HepG2 (cell line): Measurements from ENCODE around the gene PSMA7. TPM values are rescaled to one million over a fixed set of nuclear protein-coding genes. Genes with fewer than 3 reads are reported as not detected.

ENCODE experiments used
- ARNTL ChIP-seq: sonication (generic); formaldehyde crosslinking; IDR thresholded peaks from 2 replicates; pipeline ENCODE4 v1.4.0; 2020; ENCODE audit warnings: mild to moderate bottlenecking, missing genetic modification reagents
- HDAC6 ChIP-seq: fragments of 200-600 bp; sonication (generic); IDR thresholded peaks from 2 replicates; pipeline ENCODE4 v1.7.0; 2017; ENCODE audit warnings: mild to moderate bottlenecking, antibody characterized with exemption, low read length, low read depth
- HNF1B ChIP-seq: sonication (generic); formaldehyde crosslinking; IDR thresholded peaks from 2 replicates; pipeline ENCODE4 v1.5.1; 2020; ENCODE audit warnings: mild to moderate bottlenecking, moderate library complexity, missing genetic modification reagents
- NCOA5 ChIP-seq: sonication (generic); formaldehyde crosslinking; IDR thresholded peaks from 2 replicates; pipeline ENCODE4 v1.4.0; 2020; ENCODE audit warnings: missing genetic modification reagents
- PITX1 ChIP-seq: sonication (generic); formaldehyde crosslinking; IDR thresholded peaks from 2 replicates; pipeline ENCODE4 v1.5.1; 2020; ENCODE audit warnings: mild to moderate bottlenecking, missing genetic modification reagents
- PLSCR1 ChIP-seq: sonication (generic); formaldehyde crosslinking; IDR thresholded peaks from 2 replicates; pipeline ENCODE4 v1.5.0; 2020; ENCODE audit warnings: missing genetic modification reagents, mild to moderate bottlenecking, borderline replicate concordance
- SNAPC2 ChIP-seq: sonication (generic); formaldehyde crosslinking; IDR thresholded peaks from 2 replicates; pipeline ENCODE4 v1.8.1; 2022; ENCODE audit warnings: mild to moderate bottlenecking, missing genetic modification reagents
- ZNF382 ChIP-seq: sonication (generic); formaldehyde crosslinking; IDR thresholded peaks from 2 replicates; pipeline ENCODE4 v1.5.0; 2020; ENCODE audit warnings: missing genetic modification reagents, mild to moderate bottlenecking, borderline replicate concordance
- ZNF609 ChIP-seq: sonication (generic); formaldehyde crosslinking; IDR thresholded peaks from 2 replicates; pipeline ENCODE4 v1.4.0; 2020; ENCODE audit warnings: mild to moderate bottlenecking, missing genetic modification reagents, borderline replicate concordance
- polyA plus RNA-seq, 8 experiments: library from polyadenylated mRNA; depleted of rRNA in 3 of 8; stranded (reverse) in 7 of 8; unstranded in 1 of 8; fragments of >200 nt; fragmentation: Illumina TruSeq in 4 of 8; extraction: Trizol in 4 of 8; gene quantifications; 2 replicates each; pipeline versions ENCODE4 v1.2.1 to v1.2.3, GENCODE V29; 2011 to 2016; ENCODE audit warnings: low read depth in 4 of 8, missing spikeins in 1 of 8, mixed read lengths in 1 of 8; ENCODE audit not compliant: insufficient read depth in 1 of 8
- total RNA-seq, 5 experiments: library from RNA; depleted of rRNA; stranded (reverse); fragments of >200 nt; fragmentation: Illumina TruSeq; extraction: Trizol; gene quantifications; 2 replicates each; pipeline ENCODE4 v1.2.3, GENCODE V29; 2016; ENCODE audit warnings: low read depth in 1 of 5
- TF ChIP-seq, protein P1 (sequence below): sonication (generic); formaldehyde crosslinking; IDR thresholded peaks from 2 replicates; pipeline ENCODE4 v1.5.0; 2020; ENCODE audit warnings: missing genetic modification reagents
- TF ChIP-seq, protein P2 (sequence below): fragments of 450-650 bp; IDR thresholded peaks from 2 replicates; pipeline ENCODE4 v1.6.1; 2017; ENCODE audit warnings: mild to moderate bottlenecking
- TF ChIP-seq, protein P3 (sequence below): sonication (generic); formaldehyde crosslinking; IDR thresholded peaks from 2 replicates; pipeline ENCODE4 v1.5.1; 2020; ENCODE audit warnings: missing genetic modification reagents, mild to moderate bottlenecking, borderline replicate concordance
- TF ChIP-seq, protein P4 (sequence below): sonication (generic); formaldehyde crosslinking; IDR thresholded peaks from 2 replicates; pipeline ENCODE4 v1.5.0; 2020; ENCODE audit warnings: missing genetic modification reagents, mild to moderate bottlenecking, borderline replicate concordance

Gene PSMA7
- total and polyA plus RNA-seq, 2 of the 13 experiments (the other 11 are each of a cell fraction or from before 2014, with no cell fraction given): 531 to 631 TPM

- TF ChIP-seq, protein P1, sequence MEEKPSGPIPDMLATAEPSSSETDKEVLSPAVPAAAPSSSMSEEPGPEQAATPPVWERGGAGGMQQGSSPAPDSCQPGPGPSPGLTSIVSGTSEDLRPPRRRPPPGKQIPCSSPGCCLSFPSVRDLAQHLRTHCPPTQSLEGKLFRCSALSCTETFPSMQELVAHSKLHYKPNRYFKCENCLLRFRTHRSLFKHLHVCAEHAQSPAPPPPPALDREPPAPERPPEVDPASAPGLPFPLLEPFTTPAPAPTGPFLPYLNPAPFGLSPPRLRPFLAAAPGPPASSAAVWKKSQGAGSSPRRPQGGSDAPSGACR (CRISPR knock-in tag): no peak
- no peak for TF ChIP-seq PLSCR1 (CRISPR knock-in tag)
- TF ChIP-seq HNF1B (CRISPR knock-in tag): no peak
- TF ChIP-seq, protein P2, sequence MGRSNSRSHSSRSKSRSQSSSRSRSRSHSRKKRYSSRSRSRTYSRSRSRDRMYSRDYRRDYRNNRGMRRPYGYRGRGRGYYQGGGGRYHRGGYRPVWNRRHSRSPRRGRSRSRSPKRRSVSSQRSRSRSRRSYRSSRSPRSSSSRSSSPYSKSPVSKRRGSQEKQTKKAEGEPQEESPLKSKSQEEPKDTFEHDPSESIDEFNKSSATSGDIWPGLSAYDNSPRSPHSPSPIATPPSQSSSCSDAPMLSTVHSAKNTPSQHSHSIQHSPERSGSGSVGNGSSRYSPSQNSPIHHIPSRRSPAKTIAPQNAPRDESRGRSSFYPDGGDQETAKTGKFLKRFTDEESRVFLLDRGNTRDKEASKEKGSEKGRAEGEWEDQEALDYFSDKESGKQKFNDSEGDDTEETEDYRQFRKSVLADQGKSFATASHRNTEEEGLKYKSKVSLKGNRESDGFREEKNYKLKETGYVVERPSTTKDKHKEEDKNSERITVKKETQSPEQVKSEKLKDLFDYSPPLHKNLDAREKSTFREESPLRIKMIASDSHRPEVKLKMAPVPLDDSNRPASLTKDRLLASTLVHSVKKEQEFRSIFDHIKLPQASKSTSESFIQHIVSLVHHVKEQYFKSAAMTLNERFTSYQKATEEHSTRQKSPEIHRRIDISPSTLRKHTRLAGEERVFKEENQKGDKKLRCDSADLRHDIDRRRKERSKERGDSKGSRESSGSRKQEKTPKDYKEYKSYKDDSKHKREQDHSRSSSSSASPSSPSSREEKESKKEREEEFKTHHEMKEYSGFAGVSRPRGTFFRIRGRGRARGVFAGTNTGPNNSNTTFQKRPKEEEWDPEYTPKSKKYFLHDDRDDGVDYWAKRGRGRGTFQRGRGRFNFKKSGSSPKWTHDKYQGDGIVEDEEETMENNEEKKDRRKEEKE: no peak
- no peak for TF ChIP-seq NCOA5 (CRISPR knock-in tag)
- no peak for TF ChIP-seq ZNF382 (CRISPR knock-in tag)
- no peak for TF ChIP-seq ZNF609 (CRISPR knock-in tag)
- TF ChIP-seq HDAC6: no peak
- TF ChIP-seq PITX1 (CRISPR knock-in tag): no peak
- 0 out of 2 replicates have a peak, but pooled peaks have one; percentile 50 for TF ChIP-seq ARNTL (CRISPR knock-in tag)
- no peak for TF ChIP-seq SNAPC2
- TF ChIP-seq, protein P3, sequence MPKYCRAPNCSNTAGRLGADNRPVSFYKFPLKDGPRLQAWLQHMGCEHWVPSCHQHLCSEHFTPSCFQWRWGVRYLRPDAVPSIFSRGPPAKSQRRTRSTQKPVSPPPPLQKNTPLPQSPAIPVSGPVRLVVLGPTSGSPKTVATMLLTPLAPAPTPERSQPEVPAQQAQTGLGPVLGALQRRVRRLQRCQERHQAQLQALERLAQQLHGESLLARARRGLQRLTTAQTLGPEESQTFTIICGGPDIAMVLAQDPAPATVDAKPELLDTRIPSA (CRISPR knock-in tag): no peak
- TF ChIP-seq, protein P4, sequence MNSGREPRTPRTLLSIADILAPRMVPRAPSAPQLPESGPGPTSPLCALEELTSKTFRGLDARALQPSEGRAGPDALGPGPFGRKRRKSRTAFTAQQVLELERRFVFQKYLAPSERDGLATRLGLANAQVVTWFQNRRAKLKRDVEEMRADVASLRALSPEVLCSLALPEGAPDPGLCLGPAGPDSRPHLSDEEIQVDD (CRISPR knock-in tag): no peak
These were observed 24.8 kb downstream of the PSMA7 start (continued) for GRCh38 chr20:62118113-62119043.
